Endothelial cell (in vitro differentiated cells): ENCODE data around the gene NPHS1. TPM values are rescaled to one million over a fixed set of nuclear protein-coding genes. Genes with fewer than 3 reads are reported as not detected.

ENCODE experiments used
- DNase-seq: peaks from one replicate; pipeline ENCODE4 v3.0.0; 2021; ENCODE audit warnings: low spot score
- H3K27ac Mint-ChIP-seq: one replicate; pipeline ENCODE4 v1.8.0; 2021; ENCODE audit warnings: mixed read lengths, inconsistent platforms; ENCODE audit not compliant: unreplicated experiment
- H3K27me3 Mint-ChIP-seq: one replicate; pipeline ENCODE4 v1.8.0; 2021; ENCODE audit warnings: mild to moderate bottlenecking, moderate library complexity, mixed read lengths, inconsistent platforms; ENCODE audit not compliant: unreplicated experiment
- H3K36me3 Mint-ChIP-seq: one replicate; pipeline ENCODE4 v1.8.0; 2021; ENCODE audit warnings: mild to moderate bottlenecking, low read depth, mixed read lengths, inconsistent platforms; ENCODE audit not compliant: unreplicated experiment
- H3K4me1 Mint-ChIP-seq: one replicate; pipeline ENCODE4 v1.8.0; 2021; ENCODE audit warnings: mild to moderate bottlenecking, mixed read lengths, inconsistent platforms; ENCODE audit not compliant: unreplicated experiment
- H3K4me3 Mint-ChIP-seq: one replicate; pipeline ENCODE4 v1.8.0; 2021; ENCODE audit warnings: mild to moderate bottlenecking, mixed read lengths, inconsistent platforms; ENCODE audit not compliant: unreplicated experiment
- H3K9me3 Mint-ChIP-seq: one replicate; pipeline ENCODE4 v1.8.0; 2021; ENCODE audit warnings: mixed read lengths, inconsistent platforms; ENCODE audit not compliant: unreplicated experiment
- total RNA-seq: library from RNA; stranded (reverse); fragmentation: NEBNext Ultra II Directional; extraction: Animal tissue kit (Norgen Biotek cat#: 25700); gene quantifications from one replicate; pipeline ENCODE4 v1.2.1, GENCODE V29; 2021; ENCODE audit not compliant: unreplicated experiment
- TF ChIP-seq, protein P1 (sequence below): fragments of 200-600 bp; sonication (generic); IDR thresholded peaks from one replicate; pipeline ENCODE4 v1.5.0; 2021; ENCODE audit warnings: antibody characterized with exemption; ENCODE audit not compliant: unreplicated experiment

Gene NPHS1
- total RNA-seq, 1 donor from 2014 or later, result not detected

DNA sequence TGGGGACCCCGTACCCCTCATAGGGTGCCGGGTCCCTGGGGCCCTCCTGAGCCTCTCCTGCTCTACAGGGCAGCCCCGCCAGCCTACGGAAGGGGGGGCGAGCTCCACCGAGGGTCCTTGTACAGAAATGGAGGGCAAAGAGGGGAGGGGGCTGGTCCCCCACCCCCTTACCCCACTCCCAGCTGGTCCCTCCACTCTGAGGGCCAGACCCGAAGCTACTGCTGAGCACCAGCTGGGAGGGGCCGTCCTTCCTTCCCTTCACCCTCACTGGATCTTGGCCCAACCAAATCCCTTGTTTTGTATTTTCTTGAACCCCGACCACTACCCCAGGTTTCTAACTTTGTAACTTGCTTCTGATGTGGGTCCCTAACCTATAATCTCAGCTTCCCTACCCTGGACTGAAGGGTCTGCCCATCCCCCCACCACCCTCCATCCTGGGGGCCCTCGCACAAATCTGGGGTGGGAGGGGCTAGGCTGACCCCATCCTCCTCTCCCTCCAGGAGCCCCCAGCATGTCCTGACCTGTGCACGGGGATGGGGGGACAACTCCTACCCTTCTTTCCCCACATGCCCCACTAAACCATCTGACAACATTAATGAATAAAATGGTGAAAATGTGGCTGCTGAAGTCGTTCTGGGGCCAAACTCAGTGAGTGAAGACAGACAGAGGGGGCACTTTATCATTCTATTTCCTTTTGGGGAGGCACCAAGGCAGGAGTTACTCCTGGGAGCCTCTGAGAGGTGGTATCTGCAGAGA, 63.9 kb downstream of the NPHS1 start:
- H3K36me3 Mint-ChIP-seq, result no peaks in the 10 kb centered on the region
- TF ChIP-seq, protein P1, sequence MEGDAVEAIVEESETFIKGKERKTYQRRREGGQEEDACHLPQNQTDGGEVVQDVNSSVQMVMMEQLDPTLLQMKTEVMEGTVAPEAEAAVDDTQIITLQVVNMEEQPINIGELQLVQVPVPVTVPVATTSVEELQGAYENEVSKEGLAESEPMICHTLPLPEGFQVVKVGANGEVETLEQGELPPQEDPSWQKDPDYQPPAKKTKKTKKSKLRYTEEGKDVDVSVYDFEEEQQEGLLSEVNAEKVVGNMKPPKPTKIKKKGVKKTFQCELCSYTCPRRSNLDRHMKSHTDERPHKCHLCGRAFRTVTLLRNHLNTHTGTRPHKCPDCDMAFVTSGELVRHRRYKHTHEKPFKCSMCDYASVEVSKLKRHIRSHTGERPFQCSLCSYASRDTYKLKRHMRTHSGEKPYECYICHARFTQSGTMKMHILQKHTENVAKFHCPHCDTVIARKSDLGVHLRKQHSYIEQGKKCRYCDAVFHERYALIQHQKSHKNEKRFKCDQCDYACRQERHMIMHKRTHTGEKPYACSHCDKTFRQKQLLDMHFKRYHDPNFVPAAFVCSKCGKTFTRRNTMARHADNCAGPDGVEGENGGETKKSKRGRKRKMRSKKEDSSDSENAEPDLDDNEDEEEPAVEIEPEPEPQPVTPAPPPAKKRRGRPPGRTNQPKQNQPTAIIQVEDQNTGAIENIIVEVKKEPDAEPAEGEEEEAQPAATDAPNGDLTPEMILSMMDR, result no peak
- peaks cover under 1% of the 10 kb centered on the region for H3K4me1 Mint-ChIP-seq
- peak overlapping the region; percentile 20 for H3K27ac Mint-ChIP-seq
- H3K4me3 Mint-ChIP-seq, result no peak overlapping the region
- H3K9me3 Mint-ChIP-seq, result no peaks in the 10 kb centered on the region
- DNase-seq, result no peak
- peaks cover 12% of the 10 kb centered on the region for H3K27me3 Mint-ChIP-seq

DNA sequence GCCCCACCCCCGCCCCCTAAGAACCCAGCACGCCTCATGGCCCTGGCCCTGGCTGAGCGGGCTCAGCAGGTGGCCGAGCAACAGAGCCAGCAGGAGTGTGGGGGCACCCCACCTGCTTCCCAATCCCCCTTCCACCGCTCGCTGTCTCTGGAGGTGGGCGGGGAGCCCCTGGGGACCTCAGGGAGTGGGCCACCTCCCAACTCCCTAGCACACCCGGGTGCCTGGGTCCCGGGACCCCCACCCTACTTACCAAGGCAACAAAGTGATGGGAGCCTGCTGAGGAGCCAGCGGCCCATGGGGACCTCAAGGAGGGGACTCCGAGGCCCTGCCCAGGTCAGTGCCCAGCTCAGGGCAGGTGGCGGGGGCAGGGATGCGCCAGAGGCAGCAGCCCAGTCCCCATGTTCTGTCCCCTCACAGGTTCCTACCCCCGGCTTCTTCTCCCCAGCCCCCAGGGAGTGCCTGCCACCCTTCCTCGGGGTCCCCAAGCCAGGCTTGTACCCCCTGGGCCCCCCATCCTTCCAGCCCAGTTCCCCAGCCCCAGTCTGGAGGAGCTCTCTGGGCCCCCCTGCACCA, 65.0 kb downstream of the NPHS1 start:
- Mint-ChIP-seq H3K9me3 (no peaks in the 10 kb centered on the region), H3K4me3 (no peak overlapping the region), H3K4me1 (peaks cover 4% of the 10 kb centered on the region), H3K27me3 (peaks cover 13% of the 10 kb centered on the region), H3K27ac (no peak overlapping the region), H3K36me3 (peaks cover 7% of the 10 kb centered on the region)
- DNase-seq, result no peak
- TF ChIP-seq, protein P1, result no peak

DNA sequence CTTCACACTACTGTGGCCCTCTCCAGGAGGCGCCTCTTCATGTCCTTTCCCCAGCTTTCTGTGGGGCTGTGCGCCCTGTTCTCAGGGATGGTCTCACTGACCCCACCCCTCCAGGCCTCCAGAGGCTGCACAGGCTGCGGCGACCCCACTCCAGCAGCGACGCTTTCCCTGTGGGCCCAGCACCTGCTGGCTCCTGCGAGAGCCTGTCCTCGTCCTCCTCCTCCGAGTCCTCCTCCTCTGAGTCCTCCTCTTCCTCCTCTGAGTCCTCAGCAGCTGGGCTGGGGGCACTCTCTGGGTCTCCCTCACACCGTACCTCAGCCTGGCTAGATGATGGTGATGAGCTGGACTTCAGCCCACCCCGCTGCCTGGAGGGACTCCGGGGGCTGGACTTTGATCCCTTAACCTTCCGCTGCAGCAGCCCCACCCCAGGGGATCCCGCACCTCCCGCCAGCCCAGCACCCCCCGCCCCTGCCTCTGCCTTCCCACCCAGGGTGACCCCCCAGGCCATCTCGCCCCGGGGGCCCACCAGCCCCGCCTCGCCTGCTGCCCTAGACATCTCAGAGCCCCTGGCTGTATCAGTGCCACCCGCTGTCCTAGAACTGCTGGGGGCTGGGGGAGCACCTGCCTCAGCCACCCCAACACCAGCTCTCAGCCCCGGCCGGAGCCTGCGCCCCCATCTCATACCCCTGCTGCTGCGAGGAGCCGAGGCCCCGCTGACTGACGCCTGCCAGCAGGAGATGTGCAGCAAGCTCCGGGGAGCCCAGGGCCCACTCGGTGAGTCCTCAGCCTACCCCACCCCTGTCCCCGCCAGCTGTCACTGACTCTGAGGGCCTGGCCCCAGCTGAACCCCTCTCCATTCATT, 65.8 kb downstream of the NPHS1 start:
- Mint-ChIP-seq H3K27me3 (peaks cover 13% of the 10 kb centered on the region), H3K36me3 (peaks cover 7% of the 10 kb centered on the region), H3K9me3 (no peaks in the 10 kb centered on the region), H3K4me1 (peaks cover 4% of the 10 kb centered on the region), H3K27ac (no peak overlapping the region), H3K4me3 (no peak overlapping the region)
- TF ChIP-seq, protein P1, result no peak
- no peak for DNase-seq

DNA sequence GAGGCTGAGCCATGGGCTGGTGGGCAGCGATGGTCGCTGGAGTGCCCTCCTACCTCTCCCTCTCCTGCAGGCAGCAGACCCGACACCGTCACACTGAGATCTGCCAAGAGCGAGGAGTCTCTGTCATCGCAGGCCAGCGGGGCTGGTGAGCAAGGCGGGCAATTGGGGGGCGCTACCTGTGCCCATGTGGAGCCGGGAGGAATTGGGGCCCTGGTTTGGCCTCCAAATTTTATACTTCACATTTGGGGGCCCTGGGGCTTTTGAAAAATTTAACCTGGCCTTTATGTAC, 67.0 kb downstream of the NPHS1 start:
- TF ChIP-seq, protein P1, result no peak
- Mint-ChIP-seq H3K36me3 (peaks cover 7% of the 10 kb centered on the region), H3K9me3 (no peaks in the 10 kb centered on the region), H3K27ac (no peak overlapping the region), H3K27me3 (peaks cover 17% of the 10 kb centered on the region), H3K4me3 (no peak overlapping the region), H3K4me1 (peaks cover 4% of the 10 kb centered on the region)
- no peak for DNase-seq
